Esophagus muscularis mucosa (tissue), 3 donors: Measurements from ENCODE around the gene SLC22A13.

ENCODE experiments used
- POLR2AphosphoS5 ChIP-seq, 2 donors: sonication (generic); formaldehyde crosslinking; IDR thresholded peaks; one replicate each; pipeline ENCODE4 v1.6.1; 2017; ENCODE audit warnings: antibody characterized with exemption in 2 of 2
- TF ChIP-seq, protein P1 (sequence below), 3 experiments: fragments of 200-600 bp in 2 of 3; fragments of 450-650 bp in 1 of 3; sonication (generic) in 2 of 3; IDR thresholded peaks; one replicate each; pipeline ENCODE4 v1.5.1; 2017 to 2019; ENCODE audit warnings: antibody characterized with exemption in 3 of 3, mild to moderate bottlenecking in 2 of 3, moderate library complexity in 1 of 3

DNA sequence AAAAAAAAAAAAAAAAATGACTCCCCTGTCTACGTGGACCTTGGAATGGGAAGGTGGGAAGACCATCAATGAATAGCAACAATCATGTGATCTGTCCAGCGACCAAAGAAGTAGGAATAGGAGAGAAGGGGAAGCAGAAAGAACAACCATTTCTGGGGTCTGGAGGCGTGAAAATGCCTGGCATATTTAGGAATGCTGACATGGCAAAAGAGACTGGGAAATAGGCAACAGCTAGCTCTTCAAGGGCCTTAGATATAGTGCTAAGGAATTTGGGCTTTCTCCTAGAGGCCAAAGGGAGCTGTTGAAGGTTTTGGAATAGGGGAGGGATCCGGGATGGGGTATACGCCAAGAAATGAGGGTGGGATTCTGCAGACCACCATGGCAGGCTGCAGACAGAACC, 5.9 kb downstream of the SLC22A13 start:
- TF ChIP-seq POLR2AphosphoS5 (IDR thresholded peaks at IDR 0.05) = no peak
- TF ChIP-seq, protein P1, sequence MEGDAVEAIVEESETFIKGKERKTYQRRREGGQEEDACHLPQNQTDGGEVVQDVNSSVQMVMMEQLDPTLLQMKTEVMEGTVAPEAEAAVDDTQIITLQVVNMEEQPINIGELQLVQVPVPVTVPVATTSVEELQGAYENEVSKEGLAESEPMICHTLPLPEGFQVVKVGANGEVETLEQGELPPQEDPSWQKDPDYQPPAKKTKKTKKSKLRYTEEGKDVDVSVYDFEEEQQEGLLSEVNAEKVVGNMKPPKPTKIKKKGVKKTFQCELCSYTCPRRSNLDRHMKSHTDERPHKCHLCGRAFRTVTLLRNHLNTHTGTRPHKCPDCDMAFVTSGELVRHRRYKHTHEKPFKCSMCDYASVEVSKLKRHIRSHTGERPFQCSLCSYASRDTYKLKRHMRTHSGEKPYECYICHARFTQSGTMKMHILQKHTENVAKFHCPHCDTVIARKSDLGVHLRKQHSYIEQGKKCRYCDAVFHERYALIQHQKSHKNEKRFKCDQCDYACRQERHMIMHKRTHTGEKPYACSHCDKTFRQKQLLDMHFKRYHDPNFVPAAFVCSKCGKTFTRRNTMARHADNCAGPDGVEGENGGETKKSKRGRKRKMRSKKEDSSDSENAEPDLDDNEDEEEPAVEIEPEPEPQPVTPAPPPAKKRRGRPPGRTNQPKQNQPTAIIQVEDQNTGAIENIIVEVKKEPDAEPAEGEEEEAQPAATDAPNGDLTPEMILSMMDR (IDR thresholded peaks at IDR 0.05) = no peak
